Fibroblast of upper back skin (primary cell): ENCODE measurements around the gene VEZF1.
"Not testable (repeated sequence)": the region's sequence is repeated elsewhere in the genome, so short reads cannot be mapped to it uniquely, and the experiment has no call there.

ENCODE experiments used
- DNase-seq: peaks from one replicate; pipeline ENCODE4 v3.0.0-alpha.2; 2013

VEZF1 gene

GRCh38 chr17:57972151-57972550 lies 15.9 kb downstream of the VEZF1 start:
- no peak for DNase-seq

- DNase-seq = no peak
Measured at GRCh38 chr17:57971572-57971971, 16.5 kb downstream of the VEZF1 start.

- peak; percentile 71 for DNase-seq
Measured at GRCh38 chr17:57970710-57971109, 17.3 kb downstream of the VEZF1 start.

- DNase-seq = no peak
Measured at GRCh38 chr17:57968456-57968855, 19.6 kb downstream of the VEZF1 start.

GRCh38 chr17:57966875-57967274 lies 21.2 kb downstream of the VEZF1 start:
- DNase-seq = no peak

- no peak for DNase-seq
Measured at GRCh38 chr17:57966246-57966645, 21.8 kb downstream of the VEZF1 start.

- no peak for DNase-seq
Measured at GRCh38 chr17:57965521-57966160, 22.4 kb downstream of the VEZF1 start.

GRCh38 chr17:57963149-57963511 lies 24.9 kb downstream of the VEZF1 start:
- DNase-seq = no peak

- DNase-seq = no peak
Measured at GRCh38 chr17:57962279-57963148, 25.5 kb downstream of the VEZF1 start.

GRCh38 chr17:57959929-57960328 lies 28.1 kb downstream of the VEZF1 start:
- DNase-seq = no peak

- not testable (repeated sequence) for DNase-seq
Measured at GRCh38 chr17:57958391-57958790, 29.7 kb downstream of the VEZF1 start.

GRCh38 chr17:57957886-57958285 lies 30.2 kb downstream of the VEZF1 start:
- no peak for DNase-seq

GRCh38 chr17:57957120-57957850 lies 30.8 kb downstream of the VEZF1 start:
- DNase-seq = no peak

GRCh38 chr17:57956291-57957119 lies 31.5 kb downstream of the VEZF1 start:
- no peak for DNase-seq

GRCh38 chr17:57955183-57955931 lies 32.7 kb downstream of the VEZF1 start, which contains the start of gene CUEDC1:
Gene CUEDC1 (minus strand): TSS chr17:57955412. CDS start chr17:57885564, 69,848 bp downstream.
- peak; percentile 58 for DNase-seq

GRCh38 chr17:57954397-57955182 lies 33.5 kb downstream of the VEZF1 start:
- DNase-seq = peak; percentile 65

GRCh38 chr17:57953705-57954396 lies 34.2 kb downstream of the VEZF1 start:
- DNase-seq = no peak

- DNase-seq = no peak
Measured at GRCh38 chr17:57953219-57953618, 34.8 kb downstream of the VEZF1 start.

- DNase-seq = no peak
Measured at GRCh38 chr17:57949649-57950048, 38.4 kb downstream of the VEZF1 start.
